Pons (tissue), 1 donor: ENCODE data around the gene COLEC12.
A peak's percentile ranks its signal among the peaks of the same experiment; 100 is the strongest.

Source experiments
- DNase-seq: peaks from one replicate; pipeline ENCODE4 v3.0.0-alpha.2; 2016; ENCODE audit warnings: low spot score

Gene COLEC12

GRCh38 chr18:384897-385296 is 115.6 kb downstream of the COLEC12 start:
- DNase-seq = no peak

GRCh38 chr18:383135-383534 is 117.4 kb downstream of the COLEC12 start:
- DNase-seq = no peak

DNA sequence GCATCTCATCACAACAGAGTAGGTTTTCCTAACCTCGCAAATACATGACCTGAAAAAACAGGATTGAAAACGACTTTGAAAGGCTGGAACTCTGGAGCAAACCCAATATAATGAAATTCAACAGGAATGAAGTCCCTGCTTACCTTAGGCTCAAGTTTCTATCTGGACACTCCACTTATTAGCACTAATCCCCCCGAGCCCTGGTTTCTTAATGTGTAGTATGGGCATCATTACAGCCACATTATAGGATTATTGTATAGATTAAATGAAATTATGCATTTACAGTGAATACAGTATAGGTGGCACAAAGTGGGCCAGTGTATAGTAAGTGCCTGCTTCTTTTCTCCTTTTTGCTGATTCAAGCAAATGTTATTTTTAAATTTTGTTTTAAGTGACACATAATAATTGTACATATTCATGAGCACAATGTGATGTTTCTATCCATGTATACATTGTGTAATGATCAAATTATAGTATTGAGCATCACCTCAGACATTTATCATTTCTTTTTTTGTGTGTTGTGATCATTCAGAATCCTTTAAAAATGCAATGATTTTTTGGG is 118.0 kb downstream of the COLEC12 start:
- DNase-seq = no peak

DNA sequence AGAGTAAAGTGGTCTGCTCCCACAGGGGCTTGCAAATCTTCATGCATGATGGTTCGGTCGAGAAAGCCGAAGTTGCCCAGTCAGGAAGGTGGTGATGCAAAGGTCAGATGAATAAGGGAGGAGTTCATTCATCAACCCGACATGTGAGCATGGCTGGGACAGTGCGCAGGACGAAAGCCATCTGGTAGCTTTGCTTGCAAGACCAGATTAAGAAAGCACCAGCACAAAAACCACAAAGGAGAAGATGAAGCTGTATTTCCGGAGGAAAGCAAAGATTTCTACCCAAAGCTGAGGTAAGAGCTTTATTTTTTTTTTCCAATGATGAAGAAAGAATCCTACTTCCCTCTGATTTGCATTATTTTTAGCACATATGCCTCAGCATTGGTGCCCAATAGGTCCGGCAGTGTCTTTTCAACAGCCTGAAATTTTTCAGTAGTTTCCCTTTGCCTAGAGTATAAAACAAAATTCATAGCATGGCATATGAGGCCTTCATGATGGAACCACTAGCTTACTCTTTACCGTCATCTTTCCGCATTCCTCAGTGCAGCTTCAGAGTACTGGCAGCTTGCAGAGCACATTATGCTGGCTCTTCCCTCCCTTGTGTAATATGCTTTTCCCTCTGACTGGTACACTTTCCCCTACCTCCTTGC is 120.7 kb downstream of the COLEC12 start:
- peak; percentile 30 for DNase-seq

DNA sequence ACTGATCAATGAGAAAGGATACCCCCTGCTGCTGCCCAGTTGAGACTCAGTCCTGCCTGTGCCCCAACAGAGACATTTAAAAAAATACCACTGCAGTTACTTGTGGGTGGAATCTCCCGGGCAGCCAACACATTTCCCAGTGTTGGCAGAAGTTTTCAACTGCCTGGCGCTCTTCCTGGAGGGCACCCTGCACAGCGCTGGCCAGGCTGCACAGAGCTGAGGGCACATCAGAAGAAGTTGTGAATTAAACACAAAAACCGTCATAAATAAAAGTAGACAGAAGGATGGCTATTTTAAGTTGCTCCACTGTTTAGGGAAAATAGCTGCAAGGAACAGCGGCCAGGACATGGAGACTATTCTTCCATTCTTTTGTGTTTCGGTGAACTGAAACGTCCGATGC is 122.4 kb downstream of the COLEC12 start:
- DNase-seq = peak; percentile 42

DNA sequence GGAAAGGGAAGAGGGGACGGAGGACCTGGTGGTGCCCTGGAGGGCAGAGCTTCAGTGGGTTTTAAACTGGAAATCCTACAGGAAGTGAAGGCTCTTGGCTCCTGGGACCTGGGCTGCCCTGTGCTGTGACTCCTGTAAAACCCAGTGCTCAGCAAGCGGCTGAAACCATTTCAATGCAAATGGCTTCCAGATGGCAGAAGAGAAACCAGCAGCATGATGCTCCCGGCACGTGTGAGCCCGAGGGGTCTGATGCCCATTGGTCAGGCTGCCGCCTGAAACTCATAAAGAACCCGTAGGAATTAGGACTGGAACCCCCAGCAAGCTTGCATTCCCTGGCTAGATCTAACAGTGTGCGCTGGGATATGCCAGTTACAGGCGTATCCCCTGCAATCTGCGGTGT is 123.4 kb downstream of the COLEC12 start:
- no peak for DNase-seq

- DNase-seq = peak; percentile 45
Observed at GRCh38 chr18:376311-376710, 124.2 kb downstream of the COLEC12 start.

DNA sequence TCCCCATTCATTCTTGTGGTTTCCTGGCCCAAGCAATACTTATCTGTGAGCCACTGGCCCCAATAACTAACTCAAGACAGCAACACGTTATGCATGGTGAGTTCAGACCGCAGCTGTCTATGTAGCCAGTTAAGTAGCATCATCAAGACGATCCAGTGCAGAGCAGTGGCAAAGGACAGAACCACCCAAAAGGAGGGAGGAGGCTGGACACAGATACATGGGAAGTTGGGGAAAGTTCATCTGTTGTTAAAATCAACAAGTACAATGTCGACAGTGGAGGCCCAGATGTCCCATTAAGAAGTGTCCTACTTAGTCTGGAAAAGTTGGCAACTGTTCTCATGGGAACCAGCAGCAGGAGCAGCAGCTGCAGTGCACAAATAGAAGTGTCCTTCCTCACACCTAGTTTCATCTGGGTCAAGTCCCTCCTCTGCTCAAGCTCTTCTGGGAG is 125.8 kb downstream of the COLEC12 start:
- peak; percentile 22 for DNase-seq

- DNase-seq = no peak
Observed at GRCh38 chr18:373780-374179, 126.7 kb downstream of the COLEC12 start.

DNA sequence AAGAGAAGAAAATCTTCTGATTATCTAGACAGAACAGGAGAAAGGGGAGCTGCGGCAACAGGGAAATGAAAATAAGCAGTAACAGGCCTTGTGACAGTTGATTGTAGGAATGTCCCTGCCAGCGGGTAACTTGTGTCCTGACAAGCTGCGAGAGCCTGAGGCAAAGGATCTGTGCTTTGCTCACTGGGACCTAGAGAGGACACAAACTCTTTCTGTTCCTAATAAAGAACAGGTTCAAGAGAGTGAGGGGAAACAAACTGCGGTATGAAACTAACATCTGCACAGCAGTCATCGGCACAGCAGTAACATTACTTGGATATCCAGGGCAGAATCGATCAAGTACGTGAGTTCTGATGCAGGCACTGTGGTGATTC is 128.9 kb downstream of the COLEC12 start:
- no peak for DNase-seq

DNA sequence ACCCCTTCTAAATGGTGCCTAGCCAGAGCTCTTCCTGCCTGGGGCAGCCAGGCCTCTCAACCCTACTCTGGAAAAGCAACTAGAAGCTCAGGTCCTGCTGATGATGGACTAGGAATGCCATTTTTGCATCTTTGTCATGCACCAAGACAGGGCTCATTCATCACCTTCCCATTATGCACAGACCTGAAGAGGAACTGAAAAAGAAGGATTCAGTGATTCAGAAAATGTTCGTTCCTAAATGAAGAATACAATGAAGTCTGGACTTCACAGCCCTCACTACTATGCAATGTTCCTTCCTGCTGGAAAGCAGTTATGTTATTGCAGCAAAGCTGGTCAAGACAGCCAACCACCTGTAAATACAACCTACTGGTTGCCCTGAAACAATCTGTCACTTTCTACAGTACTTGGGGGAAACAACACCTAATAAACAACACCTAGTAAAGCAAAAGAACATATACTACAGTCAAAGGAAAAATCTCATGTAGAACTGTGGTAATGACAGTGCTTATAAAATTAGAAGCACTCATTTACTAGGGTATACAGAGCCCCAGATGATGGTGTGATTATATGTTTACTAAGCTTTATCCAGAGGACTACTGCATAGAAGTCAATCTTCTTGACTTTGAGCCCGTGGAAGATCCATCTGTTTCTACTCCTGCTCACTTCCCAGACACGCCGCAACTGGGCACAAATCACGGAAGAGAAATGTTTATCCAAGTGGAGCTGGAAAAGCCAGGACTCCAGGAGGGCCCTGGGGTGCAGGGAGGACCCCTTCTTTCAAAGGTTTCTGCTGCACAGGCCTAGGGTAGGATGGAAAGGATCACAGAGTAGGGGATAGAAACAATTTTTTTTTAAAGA is 129.5 kb downstream of the COLEC12 start:
- DNase-seq = no peak

DNA sequence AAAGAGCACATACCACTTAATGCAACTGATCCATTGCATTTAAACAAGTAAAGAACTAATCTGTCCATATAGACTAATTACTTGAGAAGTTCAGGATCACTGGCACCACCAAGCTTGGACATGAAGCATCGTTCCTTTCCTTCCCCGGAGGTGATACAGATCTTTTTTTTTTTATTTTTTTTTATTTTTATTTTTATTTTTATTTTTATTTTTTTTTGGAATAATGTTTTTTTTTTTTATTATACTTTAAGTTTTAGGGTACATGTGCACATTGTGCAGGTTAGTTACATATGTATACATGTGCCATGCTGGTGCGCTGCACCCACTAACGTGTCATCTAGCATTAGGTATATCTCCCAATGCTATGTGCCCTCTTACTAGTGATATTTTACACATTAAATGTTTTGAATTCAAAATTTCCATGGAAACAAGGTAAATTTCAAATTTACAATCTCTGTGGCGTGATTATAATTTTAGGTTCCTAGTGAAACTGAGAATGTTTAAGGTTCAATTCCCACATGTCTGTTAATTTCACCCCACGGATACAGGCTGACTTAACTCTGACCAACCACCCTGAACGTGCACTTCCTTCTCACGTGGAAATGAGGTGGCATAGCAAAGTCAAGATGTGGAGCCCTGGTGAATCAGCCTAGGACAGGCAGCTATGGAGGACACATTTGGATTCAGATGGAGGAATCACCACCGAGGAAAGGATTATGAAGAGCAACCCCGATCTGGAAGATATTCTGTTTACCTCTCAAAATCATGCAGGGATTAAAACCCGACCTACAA is 131.1 kb downstream of the COLEC12 start:
- DNase-seq = no peak

DNA sequence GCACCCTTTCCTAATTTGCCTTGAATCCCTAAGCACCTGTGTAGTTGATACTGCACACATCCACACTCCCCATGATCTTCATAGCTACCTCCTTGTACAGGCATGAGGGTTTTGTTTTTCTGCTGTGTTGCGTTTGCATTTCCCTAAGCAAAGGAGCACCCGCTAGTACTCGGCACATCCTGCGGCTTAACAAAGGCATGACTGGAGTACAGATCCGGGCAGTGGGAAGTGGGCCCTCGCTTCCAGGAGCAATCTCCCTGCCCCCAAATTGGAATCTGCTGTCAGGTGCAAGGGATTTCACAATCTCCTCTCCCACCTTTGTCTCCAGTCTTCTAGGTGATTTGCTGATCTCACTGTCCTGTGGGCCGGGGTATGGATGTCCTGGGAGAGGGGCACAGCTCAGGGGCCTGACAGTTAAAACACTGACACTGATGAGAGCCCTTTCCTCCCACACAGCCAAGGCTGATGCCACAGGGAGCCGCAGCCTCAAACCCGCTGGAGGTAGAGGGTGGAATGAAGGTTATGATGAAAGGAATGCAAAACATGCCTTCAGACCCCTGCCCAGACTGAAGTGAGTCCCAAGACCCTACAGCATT is 133.9 kb downstream of the COLEC12 start:
- no peak for DNase-seq

- DNase-seq = no peak
Observed at GRCh38 chr18:365651-366050, 134.8 kb downstream of the COLEC12 start.

GRCh38 chr18:364256-364826 is 136.2 kb downstream of the COLEC12 start:
- no peak for DNase-seq

DNA sequence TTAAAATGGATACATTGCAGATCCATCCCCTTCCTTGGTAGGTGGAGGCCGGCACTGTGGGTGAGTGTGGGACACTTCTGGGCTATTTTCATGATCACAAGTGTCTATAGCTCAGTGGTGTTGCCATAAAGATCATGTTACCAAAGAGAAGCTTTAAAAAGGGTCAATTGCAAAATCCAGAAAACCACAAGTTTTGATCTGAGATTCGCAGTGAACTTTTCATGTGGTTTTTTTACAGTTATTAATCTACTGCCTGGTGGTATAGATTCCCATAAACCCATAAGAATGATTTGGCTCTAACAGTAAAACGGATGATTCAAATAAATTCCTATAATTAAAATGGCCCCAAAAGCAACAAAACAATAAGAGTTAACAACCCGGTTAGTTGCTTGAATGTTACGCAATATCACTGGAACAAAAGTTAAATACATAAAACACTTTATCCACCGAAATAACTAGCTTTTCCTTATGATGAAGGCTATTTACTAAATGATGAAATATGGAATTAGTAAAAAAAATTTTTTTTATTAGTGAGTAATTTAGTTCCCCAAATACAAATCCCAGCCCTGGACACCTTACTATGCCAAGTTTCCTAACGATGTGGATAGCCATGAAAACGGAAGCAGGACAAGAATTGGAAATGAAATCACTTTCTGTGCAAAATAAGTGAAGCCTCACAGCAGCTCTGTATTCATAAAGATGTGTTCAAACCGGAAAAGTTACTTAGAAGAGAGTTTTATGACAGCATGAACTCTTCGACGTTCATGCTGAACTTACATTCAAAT is 137.0 kb downstream of the COLEC12 start:
- no peak for DNase-seq

- no peak for DNase-seq
Observed at GRCh38 chr18:362311-363290, 137.9 kb downstream of the COLEC12 start.

DNA sequence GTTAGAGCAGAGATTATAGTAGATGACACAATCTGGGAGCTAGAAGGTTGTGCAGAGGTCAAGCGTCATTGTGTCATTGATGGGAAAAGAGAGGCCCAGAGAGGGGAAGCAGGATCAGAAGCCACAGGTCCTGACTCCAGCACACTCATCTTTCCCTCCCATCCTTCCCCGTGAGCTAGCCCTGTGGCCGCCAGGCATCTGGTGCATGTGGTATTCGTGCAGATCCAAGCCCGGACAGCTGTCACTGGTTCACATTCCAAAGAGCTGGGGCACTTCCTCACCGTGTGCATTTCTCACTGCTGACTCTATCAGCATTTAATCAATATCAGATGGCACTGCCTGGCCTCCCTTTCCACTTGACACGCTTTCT is 138.6 kb downstream of the COLEC12 start:
- no peak for DNase-seq

- no peak for DNase-seq
Observed at GRCh38 chr18:361100-361732, 139.3 kb downstream of the COLEC12 start.
